Colon (tissue), 2 donors: Measurements from ENCODE around the gene ZDHHC21.

Source experiments
- FAIRE-seq: peaks from 2 replicates; lab custom pipeline; 2012; peaks lifted over from hg19 to GRCh38; lab: Jason Lieb, UNC
- donor health status: control.
- donor health status: control.

The ZDHHC21 gene

DNA sequence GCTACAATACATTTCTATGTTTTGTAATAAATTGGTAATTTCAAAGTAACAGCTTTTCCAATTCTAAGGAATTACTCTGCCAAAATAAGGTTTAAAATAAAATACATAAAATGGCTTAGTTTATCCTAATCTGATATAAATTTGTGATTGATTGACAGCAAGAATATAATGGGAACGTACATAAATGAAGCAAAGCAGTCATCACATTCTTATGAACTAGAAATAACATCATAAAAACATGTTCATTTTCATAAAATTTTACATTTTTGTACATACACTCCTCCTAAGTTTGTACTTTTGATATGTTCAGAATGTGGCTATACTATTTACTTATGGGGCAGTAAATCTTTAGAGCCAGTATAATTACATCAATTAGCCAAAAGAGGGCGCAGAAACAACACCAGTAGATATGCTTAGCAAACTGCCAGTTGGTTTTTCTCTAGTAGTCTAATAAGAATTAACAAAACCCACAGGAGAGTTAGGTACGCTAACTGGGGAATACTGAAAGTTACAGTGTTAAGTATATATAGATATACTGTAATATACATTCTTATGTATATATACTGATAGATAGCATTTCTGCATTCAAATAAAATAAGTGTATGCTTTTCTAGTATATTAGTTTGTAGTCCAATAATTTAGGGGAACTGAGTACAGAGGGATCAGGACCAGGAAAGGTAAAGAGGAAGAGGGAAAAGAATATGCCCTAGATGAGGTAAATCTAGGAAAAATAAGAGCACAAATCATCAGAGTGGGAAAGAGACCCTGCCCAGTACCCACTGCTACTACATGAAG is 76.8 kb downstream of the ZDHHC21 start:
- peak; percentile 80 for FAIRE-seq

- FAIRE-seq, result no peak
These were observed 84.7 kb downstream of the ZDHHC21 start for GRCh38 chr9:14608540-14608939.

DNA sequence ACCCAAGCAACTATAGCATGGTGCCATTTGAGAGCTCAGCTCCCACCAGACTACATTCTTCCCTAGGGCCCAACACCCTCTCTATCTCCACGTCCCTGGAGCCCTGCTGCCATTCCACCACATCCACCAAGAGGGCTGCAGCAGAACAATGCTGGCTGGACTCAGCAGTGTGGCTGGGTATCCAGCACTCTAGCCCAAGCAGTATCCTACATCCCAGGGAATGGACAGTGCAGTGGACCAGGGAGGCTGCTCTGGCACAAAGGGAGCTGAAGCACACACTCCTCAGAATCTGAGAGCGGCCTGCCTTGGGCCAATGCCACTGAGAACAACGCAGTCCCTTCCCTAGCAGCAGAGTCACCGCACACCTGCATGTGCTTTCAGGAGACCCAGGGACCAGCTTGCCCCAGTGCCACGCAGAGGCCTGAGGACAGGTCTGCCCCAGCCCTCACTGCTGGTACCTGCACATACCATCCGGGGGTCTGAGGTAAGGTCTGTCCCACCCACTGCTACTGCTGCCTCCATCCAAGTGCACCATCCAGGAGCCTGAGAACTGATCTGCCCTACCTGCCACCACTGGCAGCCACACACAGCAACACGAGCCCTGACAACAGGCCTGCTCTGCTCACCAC is 95.9 kb downstream of the ZDHHC21 start:
- FAIRE-seq, result no peak

GRCh38 chr9:14593406-14593805 is 99.8 kb downstream of the ZDHHC21 start:
- FAIRE-seq, result no peak

DNA sequence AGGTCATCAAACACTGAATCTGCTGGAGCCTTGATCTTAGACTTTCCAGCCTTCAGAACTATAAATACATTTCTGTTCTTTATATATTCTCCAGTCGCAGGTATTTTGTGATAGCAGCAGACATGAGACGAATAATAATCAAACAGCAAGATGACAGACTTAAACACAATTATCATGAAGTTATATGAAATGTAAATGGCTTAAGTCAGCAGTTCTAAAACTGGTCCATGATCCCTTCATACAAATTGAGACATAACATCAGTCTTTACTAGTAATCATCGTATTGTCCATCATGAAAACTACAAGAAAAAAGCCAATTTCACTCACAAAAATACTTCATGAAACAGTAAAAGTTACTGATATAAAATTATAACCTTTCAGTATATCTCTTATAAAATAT is 101.8 kb downstream of the ZDHHC21 start:
- no peak for FAIRE-seq

DNA sequence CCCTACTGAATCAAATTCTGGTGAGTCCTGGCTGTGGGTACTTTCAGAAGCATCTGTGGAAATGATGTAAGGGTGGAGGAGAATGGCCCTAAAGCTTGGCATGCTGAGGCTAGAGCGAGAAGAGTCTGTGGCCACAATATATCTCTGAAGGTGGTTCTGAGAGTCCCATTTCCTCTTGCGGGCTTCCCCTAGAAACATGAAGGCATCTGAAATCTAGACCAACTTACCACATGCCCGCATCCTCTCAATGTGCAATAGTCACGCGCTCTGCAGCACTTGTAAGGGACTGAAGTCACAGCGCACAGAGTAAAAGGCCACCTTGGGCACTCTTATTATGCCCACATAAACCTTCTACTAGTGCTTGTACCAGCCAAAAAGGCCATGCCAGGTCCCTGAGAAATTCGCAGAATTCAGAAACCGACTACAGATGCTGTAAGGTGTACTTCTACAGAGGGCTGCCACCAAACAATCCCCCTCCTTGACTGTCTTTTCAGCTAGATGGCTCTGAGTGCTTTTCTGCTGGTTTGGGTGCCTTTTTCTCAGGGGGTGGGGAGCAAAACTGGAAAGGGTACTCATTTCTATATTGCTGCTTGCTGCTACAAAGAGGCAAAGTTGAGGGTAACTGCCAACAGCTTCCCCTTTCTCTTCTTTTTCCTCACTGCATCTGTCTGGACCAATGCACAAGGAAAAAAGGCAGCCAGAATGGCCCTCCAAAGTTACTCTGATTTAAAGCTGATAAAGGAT is 107.3 kb downstream of the ZDHHC21 start:
- no peak for FAIRE-seq

DNA sequence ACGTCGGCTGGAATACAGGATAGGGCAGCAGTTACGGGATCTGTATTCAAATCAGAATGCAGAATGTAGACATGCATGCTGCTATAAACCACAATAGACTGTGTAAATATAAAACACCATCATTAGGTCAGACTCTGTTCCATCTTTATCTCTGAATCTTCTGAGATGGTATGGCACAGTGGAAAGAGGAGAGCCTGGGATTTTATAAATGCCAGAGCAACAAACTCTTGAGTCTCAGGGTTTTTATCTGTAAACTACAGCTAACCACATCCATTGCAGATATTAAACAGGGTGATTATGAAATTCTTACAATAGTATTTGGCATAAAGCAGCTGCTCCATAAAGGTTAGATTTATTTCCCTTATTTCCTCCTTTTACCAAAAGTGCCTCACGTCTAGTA is 108.7 kb downstream of the ZDHHC21 start:
- no peak for FAIRE-seq

DNA sequence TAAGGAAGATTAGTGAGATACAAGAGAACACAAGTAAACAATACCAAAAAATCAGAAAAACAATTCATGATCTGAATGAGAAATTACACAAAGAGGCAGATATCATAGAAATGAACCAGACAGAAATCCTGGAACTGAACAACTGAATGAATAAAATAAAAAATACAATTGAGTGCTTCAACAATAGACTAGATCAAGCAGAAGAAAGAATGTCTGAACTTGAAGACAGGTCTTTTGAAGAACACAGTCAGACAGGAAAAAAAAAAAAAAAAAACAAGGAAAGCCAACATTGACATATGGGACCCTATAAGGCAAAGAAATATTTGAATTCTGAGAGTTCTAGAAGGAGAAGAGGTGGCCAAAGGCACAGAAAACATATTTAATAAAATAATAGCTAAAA is 115.2 kb downstream of the ZDHHC21 start:
- FAIRE-seq, result no peak

DNA sequence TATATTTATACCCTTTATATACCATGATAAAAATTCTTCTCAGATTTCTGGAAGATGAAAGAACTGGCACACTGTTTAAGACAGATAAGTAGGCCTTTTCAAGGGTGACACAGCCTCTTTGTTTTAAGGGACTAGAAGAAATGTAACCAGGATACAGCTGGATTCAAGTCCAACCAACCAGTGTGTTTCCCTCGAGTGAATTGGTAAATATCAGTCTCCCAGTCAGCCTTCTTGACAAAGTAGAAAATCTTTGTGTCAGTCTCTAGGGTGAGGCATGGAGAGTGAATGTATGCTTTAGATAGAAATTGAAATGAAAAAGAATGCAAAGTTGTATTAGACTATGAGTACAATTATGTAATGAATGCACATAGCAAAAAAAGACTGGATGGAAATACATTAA is 119.1 kb downstream of the ZDHHC21 start:
- FAIRE-seq, result no peak

DNA sequence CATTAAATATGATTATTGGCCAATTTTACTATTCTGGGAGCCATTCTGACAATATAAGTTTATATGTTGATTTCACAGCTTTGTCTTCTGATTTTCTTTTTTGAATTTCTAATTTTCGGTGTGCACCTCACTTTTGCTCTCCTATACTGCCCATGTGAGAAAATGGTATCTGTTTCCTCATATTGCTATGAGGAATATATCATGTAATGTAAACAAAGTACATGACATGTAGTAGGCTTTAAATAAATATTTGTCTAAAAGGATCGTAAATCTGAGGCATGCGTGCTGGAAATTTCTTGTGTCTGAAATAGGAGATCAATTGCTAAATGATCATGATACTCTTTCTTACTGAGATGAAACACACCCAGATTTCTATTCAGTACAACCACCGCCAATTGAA is 119.9 kb downstream of the ZDHHC21 start:
- FAIRE-seq, result no peak

DNA sequence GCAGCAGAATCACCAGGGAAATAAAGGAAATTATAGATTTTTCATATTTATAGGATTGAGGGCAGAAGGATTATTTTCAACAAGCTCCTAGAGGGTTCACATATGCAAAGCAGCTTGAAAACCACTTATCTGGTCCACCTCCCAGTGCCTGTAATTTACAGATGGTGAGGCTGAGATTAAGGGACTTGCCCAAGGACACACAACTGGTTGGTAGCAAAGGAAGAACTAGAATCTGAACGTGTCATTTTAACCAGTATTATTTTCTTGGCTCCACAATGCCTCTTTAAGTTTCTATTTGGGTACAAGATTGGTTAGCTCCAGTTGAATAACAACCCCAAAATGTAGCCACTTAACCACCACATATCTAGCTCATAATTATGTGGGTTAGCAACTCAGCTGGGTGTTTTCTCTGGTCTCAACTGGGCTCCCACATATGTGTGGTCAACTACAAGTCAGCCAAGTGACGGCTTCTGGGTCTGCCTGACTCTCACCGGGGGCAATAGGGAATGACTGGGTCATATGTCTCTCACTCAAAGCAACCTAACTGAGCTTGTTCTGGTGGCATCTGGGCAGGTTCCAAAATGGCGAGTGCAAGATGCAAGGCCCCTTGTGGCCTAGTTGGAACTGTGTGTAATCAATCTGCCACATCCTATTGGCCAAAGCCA is 127.7 kb downstream of the ZDHHC21 start:
- no peak for FAIRE-seq

GRCh38 chr9:14563902-14564624 is 129.2 kb downstream of the ZDHHC21 start:
- no peak for FAIRE-seq

- FAIRE-seq, result no peak
These were observed 131.3 kb downstream of the ZDHHC21 start for GRCh38 chr9:14561929-14562405.
